ENCODE results near the gene ATAD1.

ATAD1 gene

DNA sequence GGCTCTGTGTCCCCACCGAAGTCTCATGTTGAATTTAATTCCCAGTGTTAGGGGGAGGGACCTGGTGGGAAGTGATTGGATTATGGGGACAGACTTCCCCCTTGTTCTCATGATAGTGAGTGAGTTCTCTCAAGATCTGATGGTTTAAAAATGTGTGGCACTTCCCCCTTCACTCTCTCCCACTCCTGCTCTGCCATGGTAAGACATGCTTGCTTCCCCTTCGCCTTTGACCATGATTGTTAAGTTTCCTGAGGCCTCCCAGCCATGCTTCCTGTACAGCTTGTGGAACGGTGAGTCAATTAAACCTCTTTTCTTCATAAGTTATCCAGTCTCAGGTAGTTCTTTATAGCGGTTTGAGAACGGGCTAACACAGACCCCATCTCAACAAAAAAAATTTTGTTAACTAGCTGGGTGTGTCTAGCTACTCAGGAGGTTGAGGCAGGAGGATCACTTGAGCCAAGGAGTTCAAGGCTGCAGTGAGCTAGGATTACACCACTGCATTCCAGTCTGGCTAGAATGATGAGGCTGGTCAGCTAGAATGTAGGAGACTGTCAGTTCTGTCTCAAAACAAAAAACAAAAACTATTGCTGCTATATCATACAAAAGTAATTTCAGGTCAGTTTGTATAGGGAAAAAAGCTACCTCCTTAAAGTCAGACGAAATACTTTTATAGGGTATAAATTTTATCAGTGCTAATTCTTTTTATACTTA is 57.7 kb downstream of the ATAD1 start:
- TF ChIP-seq, protein P1, sequence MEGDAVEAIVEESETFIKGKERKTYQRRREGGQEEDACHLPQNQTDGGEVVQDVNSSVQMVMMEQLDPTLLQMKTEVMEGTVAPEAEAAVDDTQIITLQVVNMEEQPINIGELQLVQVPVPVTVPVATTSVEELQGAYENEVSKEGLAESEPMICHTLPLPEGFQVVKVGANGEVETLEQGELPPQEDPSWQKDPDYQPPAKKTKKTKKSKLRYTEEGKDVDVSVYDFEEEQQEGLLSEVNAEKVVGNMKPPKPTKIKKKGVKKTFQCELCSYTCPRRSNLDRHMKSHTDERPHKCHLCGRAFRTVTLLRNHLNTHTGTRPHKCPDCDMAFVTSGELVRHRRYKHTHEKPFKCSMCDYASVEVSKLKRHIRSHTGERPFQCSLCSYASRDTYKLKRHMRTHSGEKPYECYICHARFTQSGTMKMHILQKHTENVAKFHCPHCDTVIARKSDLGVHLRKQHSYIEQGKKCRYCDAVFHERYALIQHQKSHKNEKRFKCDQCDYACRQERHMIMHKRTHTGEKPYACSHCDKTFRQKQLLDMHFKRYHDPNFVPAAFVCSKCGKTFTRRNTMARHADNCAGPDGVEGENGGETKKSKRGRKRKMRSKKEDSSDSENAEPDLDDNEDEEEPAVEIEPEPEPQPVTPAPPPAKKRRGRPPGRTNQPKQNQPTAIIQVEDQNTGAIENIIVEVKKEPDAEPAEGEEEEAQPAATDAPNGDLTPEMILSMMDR (IDR thresholded peaks at IDR 0.05; ENCODE audit: borderline replicate concordance, control extremely low read depth, extremely low read depth, insufficient read depth, missing control alignments): no peak
- in situ Hi-C loops (cut with MboI; ENCODE audit: low sequenced_read_pairs, unreplicated experiment): no loop called here
- DNase-seq (ENCODE audit: low spot score): no peak

DNA sequence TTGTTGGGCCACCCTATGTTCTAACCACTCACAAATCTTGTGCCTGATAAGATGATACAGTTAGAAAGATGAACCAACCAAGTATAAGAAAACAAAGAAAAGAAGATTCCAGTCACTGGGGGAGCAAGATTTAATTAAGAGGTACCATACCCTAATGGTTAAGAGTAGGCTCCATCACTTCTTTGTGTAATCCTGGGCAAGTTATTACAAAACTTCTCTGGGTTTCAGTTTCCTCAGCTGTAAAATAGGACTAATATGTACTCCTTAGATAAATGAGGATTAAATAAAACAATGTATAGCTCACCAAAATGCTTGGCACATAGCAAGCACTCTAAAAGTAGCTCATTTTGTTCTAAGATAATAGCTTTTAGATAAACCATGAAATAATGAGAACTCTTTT is 58.5 kb downstream of the ATAD1 start:
- DNase-seq (ENCODE audit: low spot score): no peak
- in situ Hi-C loops (cut with MboI; ENCODE audit: low sequenced_read_pairs, unreplicated experiment): no loop called here
- TF ChIP-seq, protein P1 (IDR thresholded peaks at IDR 0.05; ENCODE audit: borderline replicate concordance, control extremely low read depth, extremely low read depth, insufficient read depth, missing control alignments): no peak

DNA sequence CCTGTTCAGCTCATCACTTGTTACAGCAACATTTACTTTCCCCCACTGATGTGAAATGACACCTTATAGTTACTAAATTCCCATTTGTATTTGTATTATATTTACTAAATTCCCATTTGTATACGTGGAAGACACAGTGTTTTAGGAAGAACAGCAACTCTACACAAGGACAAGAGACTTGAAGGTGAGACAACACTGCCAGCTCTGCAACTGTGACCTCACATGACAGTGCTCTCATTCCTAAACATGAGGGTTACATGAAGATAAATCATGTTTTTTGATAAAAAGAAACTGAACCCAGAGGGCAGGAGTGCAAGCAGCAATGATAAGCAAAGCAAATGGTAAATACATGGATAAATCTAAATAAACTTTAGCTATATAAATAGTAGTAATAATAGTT is 60.3 kb downstream of the ATAD1 start:
- no peak for DNase-seq (ENCODE audit: low spot score)
- in situ Hi-C loops (cut with MboI; ENCODE audit: low sequenced_read_pairs, unreplicated experiment): no loop called here
- TF ChIP-seq, protein P1 (IDR thresholded peaks at IDR 0.05; ENCODE audit: borderline replicate concordance, control extremely low read depth, extremely low read depth, insufficient read depth, missing control alignments): no peak

DNA sequence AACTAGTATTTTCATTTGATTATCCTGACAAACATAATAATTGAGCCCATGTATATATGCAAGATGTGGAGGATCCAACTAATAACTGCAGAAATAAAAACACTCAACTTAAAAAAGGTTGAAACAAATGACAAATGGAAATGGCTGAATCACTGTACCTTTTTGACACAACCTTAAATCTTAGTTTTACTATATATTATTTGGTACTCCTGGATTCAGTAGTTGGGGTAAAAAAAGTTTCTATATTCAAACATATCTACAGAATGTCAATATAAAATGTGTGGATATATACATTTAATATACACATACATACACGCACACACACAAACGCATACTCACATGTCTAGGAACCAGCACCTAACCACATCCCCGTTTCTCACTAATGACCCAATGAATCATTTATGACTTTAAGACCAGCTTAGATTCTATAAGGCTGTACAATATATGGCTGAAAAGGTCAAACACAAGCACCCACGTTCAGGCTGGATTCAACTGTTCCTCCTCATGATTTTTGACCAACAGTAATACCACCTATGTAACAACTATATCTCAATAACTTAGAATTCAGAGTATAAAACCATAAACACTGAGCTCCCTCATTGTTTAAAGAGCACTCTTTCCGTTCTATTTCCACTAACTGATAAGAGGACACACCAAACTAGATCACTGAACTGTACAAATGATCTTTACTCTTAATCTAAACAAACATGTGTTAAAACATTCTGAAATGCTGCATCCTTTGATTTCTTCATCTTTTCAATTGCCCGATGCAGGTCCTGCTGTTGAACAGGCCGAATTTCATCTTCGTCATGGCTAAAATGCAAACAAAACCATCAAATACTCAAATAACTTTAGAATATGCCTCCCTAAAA is 63.8 kb downstream of the ATAD1 start:
- TF ChIP-seq, protein P1 (IDR thresholded peaks at IDR 0.05; ENCODE audit: borderline replicate concordance, control extremely low read depth, extremely low read depth, insufficient read depth, missing control alignments): no peak
- no peak for DNase-seq (ENCODE audit: low spot score)
- in situ Hi-C loops (cut with MboI; ENCODE audit: low sequenced_read_pairs, unreplicated experiment): no loop called here

DNA sequence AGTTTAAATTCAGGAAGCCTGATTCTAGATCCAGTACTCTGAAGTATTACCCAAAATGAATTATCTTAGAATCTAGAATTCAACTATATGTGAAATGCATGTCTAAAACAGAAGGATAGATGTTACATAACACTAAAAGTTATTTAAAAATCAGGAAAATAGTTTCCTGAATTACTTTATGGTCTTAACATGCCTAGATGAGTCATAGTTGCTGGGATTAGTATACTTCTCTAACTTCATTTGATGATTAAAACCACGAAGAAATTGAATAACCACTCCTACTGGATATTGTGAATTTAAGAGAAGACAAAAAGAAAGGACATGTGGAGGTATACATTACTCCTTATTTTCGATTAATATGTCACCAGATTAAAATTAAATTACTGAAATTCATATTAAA is 65.5 kb downstream of the ATAD1 start:
- DNase-seq (ENCODE audit: low spot score): no peak
- in situ Hi-C loops (cut with MboI; ENCODE audit: low sequenced_read_pairs, unreplicated experiment): no loop called here

DNA sequence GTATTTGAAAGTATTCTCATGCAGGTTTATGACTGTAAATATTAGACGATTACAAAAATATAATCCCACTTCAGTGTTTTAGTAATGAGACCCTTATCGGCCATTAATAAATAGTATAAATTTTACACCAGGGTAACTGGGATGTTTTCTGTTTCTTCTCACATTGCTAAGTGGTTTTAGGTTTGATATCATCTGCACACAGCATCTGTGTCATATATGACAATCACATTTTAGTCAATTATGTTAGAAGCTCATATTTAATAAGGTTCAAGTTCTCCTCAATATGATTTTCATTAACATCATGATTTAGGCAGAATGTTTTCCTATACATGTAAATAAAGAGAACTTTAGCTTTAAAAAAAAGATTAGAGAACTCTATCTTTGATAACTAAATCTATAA is 66.8 kb downstream of the ATAD1 start:
- DNase-seq (ENCODE audit: low spot score): no peak
- TF ChIP-seq, protein P1 (IDR thresholded peaks at IDR 0.05; ENCODE audit: borderline replicate concordance, control extremely low read depth, extremely low read depth, insufficient read depth, missing control alignments): no peak
- in situ Hi-C loops (cut with MboI; ENCODE audit: low sequenced_read_pairs, unreplicated experiment): no loop called here

More for the DNA sequence above, 65.5 kb downstream of the ATAD1 start:
- TF ChIP-seq, protein P1 (IDR thresholded peaks at IDR 0.05; ENCODE audit: borderline replicate concordance, control extremely low read depth, extremely low read depth, insufficient read depth, missing control alignments): no peak
